ENCODE measurements around the gene FNDC3B. TPM values are rescaled to one million over a fixed set of nuclear protein-coding genes. Genes with fewer than 3 reads are reported as not detected.

The FNDC3B gene
- total and polyA plus RNA-seq, 5 experiments from 2014 or later = 6.5 to 20.6 (median 8.8) TPM

DNA sequence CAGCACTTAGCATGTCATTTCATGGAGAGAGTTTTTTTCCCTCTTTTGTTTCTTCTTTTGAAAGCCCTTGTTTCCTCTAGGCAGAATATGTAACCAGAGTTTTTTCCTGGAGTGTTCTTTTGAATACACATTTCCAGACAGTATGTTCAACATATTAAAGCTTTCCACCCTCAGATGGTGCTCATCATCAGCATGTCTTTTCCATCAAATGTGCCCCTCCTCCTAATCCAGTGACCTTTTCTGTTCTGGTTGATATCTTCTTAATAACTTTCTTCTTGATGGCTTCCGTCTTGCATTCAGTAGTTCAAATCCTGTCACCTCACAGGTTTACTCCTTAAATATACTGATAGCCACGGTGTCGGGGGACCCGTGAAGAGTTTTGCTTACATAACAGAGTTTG is 78.6 kb downstream of the FNDC3B start:
- ATAC-seq (no peak), DNase-seq (no peak)
- Mint-ChIP-seq H3K4me3 (no peak overlapping the region), H3K9me3 (no peaks in the 10 kb centered on the region), H3K36me3 (peaks cover 9 to 46% (median 38%) of the 10 kb centered on the region in 3 donors), H3K27me3 (peaks cover 0 to 6% (median 0%) of the 10 kb centered on the region in 5 donors), H3K4me1 (peaks cover 11 to 21% (median 13%) of the 10 kb centered on the region in 4 donors), H3K27ac (no peak overlapping the region)
- POLR2A ChIA-PET = interaction anchor here (1.0 kb wide), 1 partner anchor 11 kb away, joined by 4 read pairs; no protein-coding TSS in a partner anchor

DNA sequence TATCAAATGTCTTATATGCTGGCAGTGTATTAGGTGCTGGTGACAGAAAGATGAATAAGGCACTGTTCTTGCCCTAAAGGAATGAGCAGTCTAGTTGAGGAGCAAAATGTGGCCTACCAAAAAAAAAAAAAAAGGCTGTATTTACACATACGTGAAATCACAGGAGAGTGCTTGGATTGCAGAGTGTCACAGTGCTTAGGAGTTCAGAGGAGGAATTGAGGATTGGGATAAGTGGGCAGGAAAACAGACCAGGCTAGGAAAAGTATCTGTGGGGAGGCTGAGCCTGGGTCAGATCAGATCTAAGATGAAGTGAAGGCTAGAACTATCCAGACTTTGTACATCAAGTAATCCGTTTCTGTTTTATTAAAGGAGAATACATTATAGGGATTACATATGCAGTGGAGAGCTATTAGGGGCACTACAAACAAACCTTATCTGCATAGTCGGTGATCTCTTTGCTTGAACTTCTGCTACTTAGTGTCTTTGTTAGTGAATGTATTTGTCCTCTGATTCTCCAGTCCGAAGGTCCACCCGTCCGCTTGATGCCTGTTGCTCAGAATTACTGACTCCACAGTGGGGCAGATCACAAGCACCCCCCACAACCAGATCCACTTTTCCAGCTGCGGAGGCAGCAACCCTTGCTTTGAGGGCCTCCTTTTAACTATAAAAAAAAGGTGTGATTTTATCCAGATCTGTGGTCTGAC is 80.0 kb downstream of the FNDC3B start:
- DNase-seq = no peak
- Mint-ChIP-seq H3K27ac (peak overlapping the region in 1 of 10 donors; percentile 37), H3K4me1 (peaks cover 4 to 16% (median 8%) of the 10 kb centered on the region in 4 donors), H3K9me3 (no peaks in the 10 kb centered on the region), H3K4me3 (no peak overlapping the region), H3K27me3 (no peaks in the 10 kb centered on the region), H3K36me3 (peaks cover 4 to 51% (median 41%) of the 10 kb centered on the region in 3 donors)
- ATAC-seq = no peak
- POLR2A ChIA-PET = no interaction called here

DNA sequence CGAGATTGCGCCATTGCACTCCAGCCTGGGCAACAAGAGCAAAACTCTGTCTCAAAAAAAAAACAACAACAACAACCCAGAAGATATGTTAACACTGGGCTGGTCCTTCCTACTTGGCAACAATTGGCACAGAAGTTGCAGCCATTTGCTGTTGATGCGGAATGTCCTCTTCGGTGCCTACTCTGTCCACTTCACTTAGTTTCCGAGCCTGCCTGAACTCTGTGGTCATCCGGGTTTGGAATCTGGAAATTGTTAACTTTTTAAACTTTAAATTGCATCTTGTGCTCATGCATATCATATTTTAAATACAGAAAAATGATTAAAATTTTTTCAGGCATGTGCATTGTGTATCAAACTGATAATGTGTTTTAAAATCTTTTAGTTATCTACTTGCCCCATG is 81.5 kb downstream of the FNDC3B start:
- POLR2A ChIA-PET = no interaction called here
- ATAC-seq (no peak), DNase-seq (no peak)
- Mint-ChIP-seq H3K27me3 (no peaks in the 10 kb centered on the region), H3K4me3 (no peak overlapping the region), H3K36me3 (peaks cover 4 to 53% (median 50%) of the 10 kb centered on the region in 3 donors), H3K9me3 (no peaks in the 10 kb centered on the region), H3K4me1 (peaks cover 3 to 16% (median 8%) of the 10 kb centered on the region in 4 donors), H3K27ac (no peak overlapping the region)

DNA sequence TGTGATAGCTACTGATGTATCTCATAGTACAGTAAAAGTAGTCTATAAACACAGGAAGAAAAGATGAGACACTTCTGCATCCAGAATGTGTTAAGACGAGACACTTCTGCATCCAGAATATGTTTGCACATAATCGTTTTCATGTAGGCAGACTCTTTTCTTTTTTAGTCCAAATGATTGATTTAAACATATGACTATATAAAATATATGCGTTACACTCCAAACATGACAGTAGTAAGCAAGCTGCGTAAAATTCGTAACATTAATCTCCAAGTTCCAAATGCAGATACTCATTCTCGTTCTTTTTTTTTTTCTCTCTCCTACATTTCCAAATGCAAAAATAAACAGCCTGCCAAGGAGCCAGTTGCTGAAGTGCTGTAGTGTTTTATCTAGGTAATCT is 82.6 kb downstream of the FNDC3B start:
- Mint-ChIP-seq H3K4me3 (no peak overlapping the region), H3K36me3 (peaks cover 4 to 47% (median 43%) of the 10 kb centered on the region in 3 donors), H3K9me3 (no peaks in the 10 kb centered on the region), H3K27ac (peak overlapping the region in 1 of 10 donors; percentile 34), H3K4me1 (peaks cover 3 to 16% (median 12%) of the 10 kb centered on the region in 4 donors), H3K27me3 (no peaks in the 10 kb centered on the region)
- DNase-seq = no peak
- POLR2A ChIA-PET = no interaction called here
- no peak for ATAC-seq

DNA sequence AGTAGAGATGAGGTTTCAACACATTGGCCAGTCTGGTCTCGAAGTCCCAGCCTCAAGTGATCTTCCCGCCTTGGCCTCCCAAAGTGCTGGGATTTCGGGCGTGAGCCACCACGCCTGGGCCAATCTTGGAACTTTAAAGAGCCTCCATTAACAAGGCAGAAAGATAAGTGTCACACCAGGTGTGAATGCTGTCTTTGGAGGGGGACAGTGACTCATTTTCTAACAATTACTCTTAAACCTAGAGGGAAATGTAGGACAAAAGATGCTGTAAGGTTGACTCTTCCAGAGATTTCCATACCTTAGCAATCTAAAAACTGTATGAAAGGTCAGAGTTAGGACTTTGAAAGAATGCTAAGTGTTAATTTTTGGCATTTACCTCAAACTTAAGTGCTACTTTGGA is 84.9 kb downstream of the FNDC3B start:
- H3K4me1 Mint-ChIP-seq = peaks cover 3 to 29% (median 17%) of the 10 kb centered on the region in 4 donors
- H3K4me3 Mint-ChIP-seq = no peak overlapping the region
- ATAC-seq = no peak
- no peak for DNase-seq
- H3K36me3 Mint-ChIP-seq = peaks cover 0 to 36% (median 34%) of the 10 kb centered on the region in 3 donors
- POLR2A ChIA-PET = no interaction called here
- H3K27ac Mint-ChIP-seq = no peak overlapping the region
- H3K9me3 Mint-ChIP-seq = no peaks in the 10 kb centered on the region
- no peaks in the 10 kb centered on the region for H3K27me3 Mint-ChIP-seq

DNA sequence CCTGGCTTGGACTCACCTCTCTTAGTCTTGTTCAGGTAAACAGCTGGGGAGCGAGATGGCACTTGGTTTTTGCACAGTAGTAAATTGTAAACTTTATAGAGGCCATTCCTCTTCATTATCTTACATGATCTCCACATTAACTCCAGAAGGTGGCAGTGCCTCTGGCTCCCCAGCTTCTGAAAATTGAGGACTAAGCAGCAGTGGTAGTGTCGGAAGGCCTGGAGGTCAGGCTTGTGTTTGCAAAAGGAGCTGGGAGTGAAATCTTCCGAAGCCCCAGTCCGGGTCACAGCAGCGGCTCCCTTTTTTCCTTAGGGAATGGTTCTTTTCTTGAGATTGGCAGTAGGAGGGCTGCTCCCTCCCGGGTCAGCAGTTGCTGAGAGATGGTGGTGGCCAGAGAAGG is 85.7 kb downstream of the FNDC3B start:
- POLR2A ChIA-PET = no interaction called here
- ATAC-seq = no peak
- H3K4me3 Mint-ChIP-seq = no peak overlapping the region

DNA sequence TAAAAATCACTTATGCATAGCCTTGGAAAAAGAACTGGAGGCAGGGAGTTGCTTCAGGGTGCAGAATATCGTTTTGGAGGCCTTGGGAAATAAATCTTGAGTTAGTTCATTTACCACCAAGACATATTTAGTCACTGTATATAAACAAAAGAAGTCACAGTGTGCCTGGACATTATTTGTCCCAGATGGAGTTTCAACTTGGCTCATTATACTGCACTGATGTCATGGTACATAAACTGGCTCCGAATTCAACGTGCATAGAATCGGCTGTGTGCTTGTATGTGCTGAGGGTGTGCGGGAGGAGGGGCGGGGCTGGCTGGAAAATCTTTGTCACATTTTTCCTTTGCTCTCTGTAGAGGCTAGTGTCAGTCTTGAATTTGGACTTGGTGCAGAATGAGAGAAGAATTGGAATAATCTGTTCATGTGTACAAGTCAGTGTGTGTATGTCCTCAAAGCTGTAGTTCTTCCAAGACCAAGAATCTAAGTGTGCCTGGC is 86.6 kb downstream of the FNDC3B start:
- H3K27me3 Mint-ChIP-seq = no peaks in the 10 kb centered on the region
- peaks cover 9 to 42% (median 22%) of the 10 kb centered on the region in 4 donors for H3K4me1 Mint-ChIP-seq
- POLR2A ChIA-PET = no interaction called here
- H3K9me3 Mint-ChIP-seq = no peaks in the 10 kb centered on the region
- H3K27ac Mint-ChIP-seq = no peak overlapping the region
- ATAC-seq = no peak
- no peak for DNase-seq
- no peak overlapping the region for H3K4me3 Mint-ChIP-seq
- peaks cover 0 to 31% (median 30%) of the 10 kb centered on the region in 3 donors for H3K36me3 Mint-ChIP-seq

More for the DNA sequence above, 85.7 kb downstream of the FNDC3B start:
- H3K4me1 Mint-ChIP-seq = peaks cover 5 to 36% (median 19%) of the 10 kb centered on the region in 4 donors
- no peak for DNase-seq
- H3K27me3 Mint-ChIP-seq = no peaks in the 10 kb centered on the region
- H3K36me3 Mint-ChIP-seq = peaks cover 0 to 31% (median 30%) of the 10 kb centered on the region in 3 donors
- H3K9me3 Mint-ChIP-seq = no peaks in the 10 kb centered on the region
- H3K27ac Mint-ChIP-seq = no peak overlapping the region

DNA sequence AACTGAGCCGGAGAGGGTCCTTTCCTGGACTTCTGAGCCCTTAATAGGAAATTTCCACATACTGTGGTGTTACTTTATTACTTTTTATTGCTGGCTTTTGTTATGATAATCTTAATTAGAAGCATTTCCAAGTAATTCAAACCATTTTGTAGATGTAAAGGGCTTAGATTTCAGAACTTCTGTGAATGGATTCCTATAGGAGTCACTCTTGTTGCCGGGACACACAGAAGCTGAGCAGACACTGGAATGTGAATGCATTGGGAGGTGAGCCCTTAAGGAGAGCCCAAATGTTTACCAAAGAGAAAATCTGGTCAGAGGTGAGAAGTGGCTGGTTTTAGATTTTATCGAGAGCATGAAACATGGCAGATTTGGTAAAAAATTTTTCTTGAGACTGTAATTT is 87.4 kb downstream of the FNDC3B start:
- no peak for DNase-seq
- Mint-ChIP-seq H3K9me3 (no peaks in the 10 kb centered on the region), H3K4me3 (no peak overlapping the region), H3K27me3 (no peaks in the 10 kb centered on the region), H3K4me1 (peaks cover 10 to 46% (median 23%) of the 10 kb centered on the region in 4 donors), H3K27ac (peak overlapping the region in 1 of 10 donors; percentile 53), H3K36me3 (peaks cover 0 to 31% (median 28%) of the 10 kb centered on the region in 3 donors)
- POLR2A ChIA-PET = no interaction called here
- ATAC-seq = no peak

DNA sequence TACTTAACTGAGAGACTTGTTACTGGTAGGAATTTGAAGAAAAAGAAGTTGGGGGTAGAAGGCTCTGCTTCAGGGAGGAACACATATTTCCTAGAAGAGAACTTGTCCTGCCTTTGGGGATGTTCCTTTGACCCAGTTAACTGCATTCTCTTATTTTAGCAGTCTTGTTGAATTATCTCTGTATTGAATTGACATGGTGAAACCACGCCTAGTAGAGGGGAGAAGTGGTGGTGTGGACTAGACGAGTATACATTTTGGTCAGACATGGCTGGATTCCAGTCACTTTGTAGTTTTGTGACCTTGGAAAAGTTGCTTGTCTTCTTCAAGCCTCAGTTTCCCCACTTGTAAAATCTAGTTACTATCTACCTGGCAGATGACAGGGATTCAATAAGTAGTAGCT is 87.8 kb downstream of the FNDC3B start:
- H3K27me3 Mint-ChIP-seq = no peaks in the 10 kb centered on the region
- peaks cover 14 to 50% (median 27%) of the 10 kb centered on the region in 4 donors for H3K4me1 Mint-ChIP-seq
- POLR2A ChIA-PET = no interaction called here
- H3K9me3 Mint-ChIP-seq = no peaks in the 10 kb centered on the region
- DNase-seq = no peak
- ATAC-seq = no peak
- peak overlapping the region in 1 of 10 donors; percentile 15 for H3K27ac Mint-ChIP-seq
- H3K4me3 Mint-ChIP-seq = no peak overlapping the region
- H3K36me3 Mint-ChIP-seq = peaks cover 0 to 31% (median 27%) of the 10 kb centered on the region in 3 donors

DNA sequence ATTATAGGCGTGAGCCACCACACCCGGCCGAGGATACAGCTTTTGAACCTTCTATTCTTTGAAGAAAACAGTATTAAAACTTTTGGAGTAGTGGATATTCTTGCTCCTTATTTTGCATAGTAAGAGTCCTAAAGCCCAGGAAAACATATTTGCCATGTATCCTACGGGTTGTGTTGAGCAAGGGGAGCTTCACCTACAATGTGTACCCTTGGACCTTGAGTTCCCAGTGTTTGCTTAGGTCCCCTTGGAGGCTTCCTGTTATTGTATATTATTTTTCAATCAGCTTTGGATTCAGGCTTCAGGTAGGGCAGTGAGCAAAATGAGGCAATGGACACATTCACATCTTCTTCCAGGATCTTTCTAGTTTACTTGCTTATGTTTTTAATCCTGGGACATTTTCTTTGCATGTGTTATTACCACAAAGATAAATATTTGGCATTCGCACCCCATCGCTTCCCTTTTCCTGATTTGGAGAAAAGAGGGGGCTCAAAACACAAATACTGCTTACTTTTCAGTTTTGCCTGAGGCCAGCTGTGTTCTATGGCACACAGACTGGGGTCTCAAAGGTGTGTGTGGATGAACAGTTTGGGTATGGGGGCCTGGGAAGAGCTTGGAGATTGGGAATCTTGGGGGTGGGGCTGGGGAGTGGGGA is 88.7 kb downstream of the FNDC3B start:
- Mint-ChIP-seq H3K27me3 (no peaks in the 10 kb centered on the region), H3K36me3 (peaks cover 0 to 31% (median 26%) of the 10 kb centered on the region in 3 donors), H3K27ac (peak overlapping the region in 1 of 10 donors; percentile 19), H3K4me1 (peaks cover 15 to 52% (median 29%) of the 10 kb centered on the region in 4 donors), H3K9me3 (no peaks in the 10 kb centered on the region), H3K4me3 (no peak overlapping the region)
- DNase-seq = no peak
- POLR2A ChIA-PET = no interaction called here
- ATAC-seq = no peak

DNA sequence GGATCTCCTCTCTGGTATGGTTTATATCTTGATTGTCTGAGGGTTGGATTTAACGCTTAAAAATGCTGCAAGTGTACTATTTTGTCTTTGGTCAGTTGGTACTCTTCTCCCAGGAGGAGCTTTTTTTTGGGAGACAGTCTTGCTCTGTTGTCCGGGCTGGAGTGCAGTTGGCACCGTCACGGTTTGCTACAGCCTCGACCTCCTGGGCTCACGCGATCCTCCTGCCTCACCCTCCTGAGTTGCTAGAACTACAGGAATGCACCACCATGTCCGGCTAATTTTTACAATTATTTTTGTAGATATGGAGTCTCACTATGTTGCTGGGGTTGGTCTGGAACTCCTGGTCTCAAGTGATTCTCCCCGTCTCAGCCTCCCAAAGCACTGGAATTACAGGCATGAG is 89.5 kb downstream of the FNDC3B start:
- no peak for DNase-seq

DNA sequence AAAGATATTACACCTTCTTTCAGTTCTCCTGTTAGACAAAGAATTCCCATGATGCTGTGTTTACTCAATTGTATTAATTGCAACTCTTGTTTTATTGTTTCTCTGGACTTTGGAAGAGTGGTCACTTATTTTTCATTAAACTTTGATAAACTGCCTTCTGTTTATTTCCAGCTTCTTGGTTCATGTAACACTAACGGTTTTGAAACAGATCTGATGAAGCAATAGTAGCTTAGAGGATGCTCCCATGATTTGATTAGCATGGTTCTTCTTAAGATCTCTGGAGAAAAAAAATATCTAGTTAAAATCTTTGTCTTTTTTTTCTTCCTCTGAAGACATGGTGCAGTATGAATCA is 90.1 kb downstream of the FNDC3B start:
- POLR2A ChIA-PET = no interaction called here
- Mint-ChIP-seq H3K4me1 (peaks cover 18 to 66% (median 38%) of the 10 kb centered on the region in 4 donors), H3K4me3 (peak overlapping the region in 2 of 10 donors; percentile 37 to 45), H3K27me3 (no peaks in the 10 kb centered on the region), H3K9me3 (no peaks in the 10 kb centered on the region), H3K27ac (peak overlapping the region in 2 of 10 donors; percentile 15 to 78), H3K36me3 (peaks cover 0 to 23% (median 20%) of the 10 kb centered on the region in 3 donors)
- ATAC-seq (no peak), DNase-seq (no peak)

More for the DNA sequence above, 89.5 kb downstream of the FNDC3B start:
- H3K4me1 Mint-ChIP-seq = peaks cover 15 to 60% (median 33%) of the 10 kb centered on the region in 4 donors
- H3K9me3 Mint-ChIP-seq = no peaks in the 10 kb centered on the region
- no peak overlapping the region for H3K4me3 Mint-ChIP-seq
- no peaks in the 10 kb centered on the region for H3K27me3 Mint-ChIP-seq
- H3K27ac Mint-ChIP-seq = no peak overlapping the region
- ATAC-seq = no peak
- POLR2A ChIA-PET = no interaction called here
- H3K36me3 Mint-ChIP-seq = peaks cover 0 to 26% (median 25%) of the 10 kb centered on the region in 3 donors

Data from naive thymus-derived CD8-positive, alpha-beta T cell (primary cell).